ENCODE results near the gene PHACTR1.

- TF ChIP-seq IRF2 (CRISPR knock-in tag; IDR thresholded peaks at IDR 0.05; ENCODE audit: borderline replicate concordance, low read depth) (no peak), CTCF (IDR thresholded peaks at IDR 0.05) (no peak), MYBL2 (CRISPR knock-in tag; IDR thresholded peaks at IDR 0.05) (no peak), FOXJ3 (CRISPR knock-in tag; IDR thresholded peaks at IDR 0.05; ENCODE audit: borderline replicate concordance) (no peak), RELA (CRISPR knock-in tag; IDR thresholded peaks at IDR 0.05; ENCODE audit: borderline replicate concordance) (no peak), STAT6 (CRISPR knock-in tag; conservative IDR thresholded peaks at IDR 0.05; ENCODE audit: low read depth) (no peak)
- TF ChIP-seq, protein P1, sequence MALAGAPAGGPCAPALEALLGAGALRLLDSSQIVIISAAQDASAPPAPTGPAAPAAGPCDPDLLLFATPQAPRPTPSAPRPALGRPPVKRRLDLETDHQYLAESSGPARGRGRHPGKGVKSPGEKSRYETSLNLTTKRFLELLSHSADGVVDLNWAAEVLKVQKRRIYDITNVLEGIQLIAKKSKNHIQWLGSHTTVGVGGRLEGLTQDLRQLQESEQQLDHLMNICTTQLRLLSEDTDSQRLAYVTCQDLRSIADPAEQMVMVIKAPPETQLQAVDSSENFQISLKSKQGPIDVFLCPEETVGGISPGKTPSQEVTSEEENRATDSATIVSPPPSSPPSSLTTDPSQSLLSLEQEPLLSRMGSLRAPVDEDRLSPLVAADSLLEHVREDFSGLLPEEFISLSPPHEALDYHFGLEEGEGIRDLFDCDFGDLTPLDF (CRISPR knock-in tag; IDR thresholded peaks at IDR 0.05) = no peak
Measured at GRCh38 chr6:12995419-12995818, 278.9 kb downstream of the PHACTR1 start.

Data from WTC11 (cell line).